ENCODE measurements around the gene ETF1.

The ETF1 gene

GRCh38 chr5:138476918-138477317 is 66.1 kb downstream of the ETF1 start:
- TF ChIP-seq FOXP2 (optimal IDR thresholded peaks at IDR 0.05; ENCODE audit: borderline replicate concordance, extremely low read depth, extremely low read length, insufficient read depth) (no peak), POLR2AphosphoS5 (IDR thresholded peaks at IDR 0.05; ENCODE audit: low read depth, low read length) (no peak), TAF1 (IDR thresholded peaks at IDR 0.05; ENCODE audit: borderline replicate concordance, insufficient read depth, low read length) (no peak), SIN3A (IDR thresholded peaks at IDR 0.05; ENCODE audit: borderline replicate concordance, insufficient read depth, low read length) (no peak)
- TF ChIP-seq, protein P1, sequence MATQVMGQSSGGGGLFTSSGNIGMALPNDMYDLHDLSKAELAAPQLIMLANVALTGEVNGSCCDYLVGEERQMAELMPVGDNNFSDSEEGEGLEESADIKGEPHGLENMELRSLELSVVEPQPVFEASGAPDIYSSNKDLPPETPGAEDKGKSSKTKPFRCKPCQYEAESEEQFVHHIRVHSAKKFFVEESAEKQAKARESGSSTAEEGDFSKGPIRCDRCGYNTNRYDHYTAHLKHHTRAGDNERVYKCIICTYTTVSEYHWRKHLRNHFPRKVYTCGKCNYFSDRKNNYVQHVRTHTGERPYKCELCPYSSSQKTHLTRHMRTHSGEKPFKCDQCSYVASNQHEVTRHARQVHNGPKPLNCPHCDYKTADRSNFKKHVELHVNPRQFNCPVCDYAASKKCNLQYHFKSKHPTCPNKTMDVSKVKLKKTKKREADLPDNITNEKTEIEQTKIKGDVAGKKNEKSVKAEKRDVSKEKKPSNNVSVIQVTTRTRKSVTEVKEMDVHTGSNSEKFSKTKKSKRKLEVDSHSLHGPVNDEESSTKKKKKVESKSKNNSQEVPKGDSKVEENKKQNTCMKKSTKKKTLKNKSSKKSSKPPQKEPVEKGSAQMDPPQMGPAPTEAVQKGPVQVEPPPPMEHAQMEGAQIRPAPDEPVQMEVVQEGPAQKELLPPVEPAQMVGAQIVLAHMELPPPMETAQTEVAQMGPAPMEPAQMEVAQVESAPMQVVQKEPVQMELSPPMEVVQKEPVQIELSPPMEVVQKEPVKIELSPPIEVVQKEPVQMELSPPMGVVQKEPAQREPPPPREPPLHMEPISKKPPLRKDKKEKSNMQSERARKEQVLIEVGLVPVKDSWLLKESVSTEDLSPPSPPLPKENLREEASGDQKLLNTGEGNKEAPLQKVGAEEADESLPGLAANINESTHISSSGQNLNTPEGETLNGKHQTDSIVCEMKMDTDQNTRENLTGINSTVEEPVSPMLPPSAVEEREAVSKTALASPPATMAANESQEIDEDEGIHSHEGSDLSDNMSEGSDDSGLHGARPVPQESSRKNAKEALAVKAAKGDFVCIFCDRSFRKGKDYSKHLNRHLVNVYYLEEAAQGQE (IDR thresholded peaks at IDR 0.05; ENCODE audit: insufficient read depth in 1 of 2, low read depth in 2 of 2, low read length in 2 of 2) = no peak

DNA sequence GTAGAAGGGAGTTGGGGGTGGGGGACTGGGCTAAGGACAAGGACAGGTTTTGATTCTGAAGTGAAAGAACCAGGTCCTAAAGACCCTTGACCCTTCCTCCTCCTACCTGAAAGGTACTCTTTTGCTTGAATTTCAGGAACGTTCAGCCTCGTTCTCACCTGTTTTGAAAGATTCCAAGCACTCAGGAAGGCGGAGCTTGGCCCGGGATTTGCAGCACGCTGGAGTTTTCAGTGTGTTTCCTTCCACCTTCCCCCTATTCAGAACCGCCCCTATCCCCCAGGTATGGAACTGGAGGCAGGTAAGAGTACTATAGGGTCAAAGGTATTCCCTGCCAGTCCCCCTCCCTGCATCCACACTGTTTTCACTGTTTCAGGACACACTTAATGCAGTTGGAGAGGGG is 70.7 kb downstream of the ETF1 start:
- no peak for TF ChIP-seq POLR2AphosphoS5 (IDR thresholded peaks at IDR 0.05; ENCODE audit: low read depth, low read length)
- no peak for TF ChIP-seq FOXP2 (optimal IDR thresholded peaks at IDR 0.05; ENCODE audit: borderline replicate concordance, extremely low read depth, extremely low read length, insufficient read depth)
- TF ChIP-seq, protein P1 (IDR thresholded peaks at IDR 0.05; ENCODE audit: insufficient read depth in 1 of 2, low read depth in 2 of 2, low read length in 2 of 2) = no peak

GRCh38 chr5:138471052-138471361 is 72.0 kb downstream of the ETF1 start:
- TF ChIP-seq, protein P1 (IDR thresholded peaks at IDR 0.05; ENCODE audit: insufficient read depth in 1 of 2, low read depth in 2 of 2, low read length in 2 of 2) = no peak
- TF ChIP-seq TAF1 (IDR thresholded peaks at IDR 0.05; ENCODE audit: borderline replicate concordance, insufficient read depth, low read length) = no peak
- no peak for TF ChIP-seq POLR2AphosphoS5 (IDR thresholded peaks at IDR 0.05; ENCODE audit: low read depth, low read length)

GRCh38 chr5:138470322-138471051 is 72.5 kb downstream of the ETF1 start:
- TF ChIP-seq SIN3A (IDR thresholded peaks at IDR 0.05; ENCODE audit: borderline replicate concordance, insufficient read depth, low read length) (no peak), TAF1 (IDR thresholded peaks at IDR 0.05; ENCODE audit: borderline replicate concordance, insufficient read depth, low read length) (no peak), POLR2AphosphoS5 (IDR thresholded peaks at IDR 0.05; ENCODE audit: low read depth, low read length) (no peak), FOXP2 (optimal IDR thresholded peaks at IDR 0.05; ENCODE audit: borderline replicate concordance, extremely low read depth, extremely low read length, insufficient read depth) (no peak)
- TF ChIP-seq, protein P1 (IDR thresholded peaks at IDR 0.05; ENCODE audit: insufficient read depth in 1 of 2, low read depth in 2 of 2, low read length in 2 of 2) = no peak
